Vagina (tissue), 2 donors: ENCODE results near the gene ROBO4. TPM values are rescaled to one million over a fixed set of nuclear protein-coding genes. Genes with fewer than 3 reads are reported as not detected.
A peak's percentile ranks its signal among the peaks of the same experiment; 100 is the strongest.

ENCODE experiments used
- DNase-seq, 2 donors: peaks; one replicate each; pipeline ENCODE4 v3.0.0-alpha.2; 2017; ENCODE audit errors: extremely low spot score in 2 of 2
- H3K27ac ChIP-seq: fragments of 200-600 bp; sonication (generic); one replicate; pipeline ENCODE4 v1.5.1; 2019
- H3K27me3 ChIP-seq: fragments of 200-600 bp; sonication (generic); one replicate; pipeline ENCODE4 v1.5.1; 2019
- H3K36me3 ChIP-seq, 2 donors: fragments of 200-600 bp; sonication (generic); one replicate each; pipeline ENCODE4 v1.5.1; 2017 to 2019
- H3K4me1 ChIP-seq: fragments of 200-600 bp; sonication (generic); one replicate; pipeline ENCODE4 v1.5.1; 2019
- H3K4me3 ChIP-seq, 2 donors: fragments of 200-600 bp; sonication (generic); 1 replicate in 1 of 2; 2 replicates in 1 of 2; pipeline ENCODE4 v1.5.1; 2016 to 2019
- H3K9me3 ChIP-seq: fragments of 200-600 bp; sonication (generic); one replicate; pipeline ENCODE4 v1.5.1; 2019
- POLR2A ChIP-seq, 2 donors: fragments of 450-650 bp; IDR thresholded peaks; one replicate each; pipeline ENCODE4 v1.6.1; 2017; ENCODE audit warnings: antibody characterized with exemption in 2 of 2, mild to moderate bottlenecking in 2 of 2, moderate library complexity in 2 of 2
- POLR2AphosphoS5 ChIP-seq, 2 donors: sonication (generic); formaldehyde crosslinking; IDR thresholded peaks; one replicate each; pipeline ENCODE4 v1.9.0; 2017; ENCODE audit warnings: antibody characterized with exemption in 2 of 2, mild to moderate bottlenecking in 2 of 2, low read depth in 1 of 2; ENCODE audit not compliant: insufficient read depth in 1 of 2
- intact Hi-C: fragments of 100-400 bp; cut with DNase I; formaldehyde crosslinking; loops from one replicate; pipeline ENCODE4 v1.15.1; 2023
- total RNA-seq: library from RNA; depleted of rRNA; stranded (reverse); fragments of >200 nt; gene quantifications from one replicate; pipeline ENCODE4 v1.2.3, GENCODE V29; 2016
- TF ChIP-seq, protein P1 (sequence below), 3 experiments: fragments of 450-650 bp in 2 of 3; fragments of 200-600 bp in 1 of 3; sonication (generic) in 1 of 3; IDR thresholded peaks; one replicate each; pipeline ENCODE4 v1.5.1; 2017 to 2019; ENCODE audit warnings: antibody characterized with exemption in 3 of 3, mild to moderate bottlenecking in 2 of 3, moderate library complexity in 2 of 3

ROBO4 gene
- total RNA-seq, 1 donor from 2014 or later: 39.8 TPM

DNA sequence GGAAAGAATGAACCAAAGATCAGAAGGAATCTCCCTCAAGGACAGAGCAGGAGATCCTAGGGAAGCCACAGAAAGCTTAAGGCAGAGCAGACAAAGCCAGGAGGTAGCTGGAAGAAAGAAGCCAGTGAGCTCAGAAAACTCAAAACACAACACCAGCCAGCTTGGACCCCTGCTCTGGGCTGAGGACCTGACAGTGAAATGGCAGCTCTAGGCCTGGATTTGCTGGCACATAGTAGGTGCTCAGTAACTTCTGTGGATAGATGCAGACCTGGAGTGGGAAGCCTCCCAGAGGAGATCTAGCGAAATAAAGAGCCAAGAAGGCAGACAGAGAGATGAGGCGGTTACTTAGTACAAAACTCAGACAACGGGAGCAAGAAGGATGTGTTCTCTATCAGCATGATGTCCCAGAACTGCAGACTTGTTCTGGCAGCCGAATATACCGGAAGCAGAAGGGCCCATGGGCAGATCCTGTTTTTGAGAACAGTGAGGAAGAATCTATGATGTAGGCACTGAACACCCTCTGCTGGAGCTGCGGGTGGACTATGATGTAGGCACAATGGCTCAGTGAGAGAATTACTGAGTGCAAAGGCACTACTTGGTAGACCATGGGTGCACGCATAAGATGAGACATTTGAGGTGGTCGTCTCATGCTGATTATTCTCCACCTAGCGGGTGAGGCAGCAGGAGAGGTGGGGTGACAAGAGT is 4.8 kb downstream of the ROBO4 start:
- H3K4me1 ChIP-seq: no peaks in the 10 kb centered on the region
- H3K27me3 ChIP-seq: no peaks in the 10 kb centered on the region
- H3K9me3 ChIP-seq: no peaks in the 10 kb centered on the region
- intact Hi-C loops: no loop called here
- peak; percentile 46 to 67 for DNase-seq
- TF ChIP-seq POLR2AphosphoS5 (IDR thresholded peaks at IDR 0.05; ENCODE audit: insufficient read depth in 1 of 2, low read depth in 1 of 2) (no peak), POLR2A (IDR thresholded peaks at IDR 0.05) (no peak)
- TF ChIP-seq, protein P1, sequence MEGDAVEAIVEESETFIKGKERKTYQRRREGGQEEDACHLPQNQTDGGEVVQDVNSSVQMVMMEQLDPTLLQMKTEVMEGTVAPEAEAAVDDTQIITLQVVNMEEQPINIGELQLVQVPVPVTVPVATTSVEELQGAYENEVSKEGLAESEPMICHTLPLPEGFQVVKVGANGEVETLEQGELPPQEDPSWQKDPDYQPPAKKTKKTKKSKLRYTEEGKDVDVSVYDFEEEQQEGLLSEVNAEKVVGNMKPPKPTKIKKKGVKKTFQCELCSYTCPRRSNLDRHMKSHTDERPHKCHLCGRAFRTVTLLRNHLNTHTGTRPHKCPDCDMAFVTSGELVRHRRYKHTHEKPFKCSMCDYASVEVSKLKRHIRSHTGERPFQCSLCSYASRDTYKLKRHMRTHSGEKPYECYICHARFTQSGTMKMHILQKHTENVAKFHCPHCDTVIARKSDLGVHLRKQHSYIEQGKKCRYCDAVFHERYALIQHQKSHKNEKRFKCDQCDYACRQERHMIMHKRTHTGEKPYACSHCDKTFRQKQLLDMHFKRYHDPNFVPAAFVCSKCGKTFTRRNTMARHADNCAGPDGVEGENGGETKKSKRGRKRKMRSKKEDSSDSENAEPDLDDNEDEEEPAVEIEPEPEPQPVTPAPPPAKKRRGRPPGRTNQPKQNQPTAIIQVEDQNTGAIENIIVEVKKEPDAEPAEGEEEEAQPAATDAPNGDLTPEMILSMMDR (IDR thresholded peaks at IDR 0.05): no peak
- H3K36me3 ChIP-seq: no peaks in the 10 kb centered on the region
- no peak overlapping the region for H3K4me3 ChIP-seq
- no peak overlapping the region for H3K27ac ChIP-seq

DNA sequence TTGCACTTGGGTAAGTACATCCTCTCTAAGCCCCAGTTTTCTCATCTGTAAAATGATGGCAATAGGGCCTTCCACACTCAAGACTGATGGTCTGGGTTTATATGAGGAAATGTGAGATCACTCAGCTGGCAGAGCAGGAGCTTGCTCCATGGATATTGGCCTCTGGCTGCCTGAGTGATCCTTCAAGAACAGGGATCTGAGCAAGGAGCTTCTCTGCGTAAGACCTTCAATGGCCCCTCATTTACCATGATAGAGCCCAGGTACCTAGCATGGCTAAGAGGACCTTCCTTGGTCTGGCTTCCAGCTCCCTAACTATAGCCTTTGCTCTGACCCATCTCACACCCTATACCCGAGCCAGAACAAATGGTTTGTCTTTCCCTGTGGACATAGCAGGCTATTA is 5.5 kb downstream of the ROBO4 start:
- Histone ChIP-seq H3K27me3 (no peaks in the 10 kb centered on the region), H3K4me3 (no peak overlapping the region), H3K36me3 (no peaks in the 10 kb centered on the region), H3K4me1 (no peaks in the 10 kb centered on the region), H3K9me3 (no peaks in the 10 kb centered on the region), H3K27ac (no peak overlapping the region)
- peak; percentile 52 to 77 for DNase-seq
- intact Hi-C loops: no loop called here
- no peak for TF ChIP-seq POLR2AphosphoS5 (IDR thresholded peaks at IDR 0.05; ENCODE audit: insufficient read depth in 1 of 2, low read depth in 1 of 2)
- TF ChIP-seq, protein P1 (IDR thresholded peaks at IDR 0.05): no peak
- no peak for TF ChIP-seq POLR2A (IDR thresholded peaks at IDR 0.05)

DNA sequence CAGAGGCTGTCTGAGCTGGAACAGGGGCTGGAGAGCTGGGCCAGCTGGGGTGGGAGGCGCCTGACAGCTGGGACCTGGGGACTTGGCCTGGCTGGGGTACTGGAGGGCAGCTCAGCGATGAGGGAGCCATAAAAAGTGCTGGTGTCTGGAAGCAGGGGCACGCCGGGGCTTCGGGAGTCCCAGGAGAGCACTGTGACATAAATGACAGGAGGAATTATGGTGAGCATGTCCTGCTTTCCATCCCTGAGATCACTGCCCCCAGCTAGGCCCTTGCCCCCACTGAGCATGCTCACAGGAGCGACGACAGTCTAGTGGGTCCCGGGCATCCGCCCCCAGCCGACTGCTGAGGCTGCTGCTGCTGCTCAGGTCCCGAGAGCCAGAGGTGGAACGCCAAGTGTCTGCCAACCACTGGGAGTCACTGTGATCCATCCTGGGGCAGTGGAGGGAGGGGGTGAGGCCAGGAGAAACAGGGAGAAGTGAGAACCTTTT is 6.2 kb downstream of the ROBO4 start:
- Histone ChIP-seq H3K36me3 (no peaks in the 10 kb centered on the region), H3K4me1 (no peaks in the 10 kb centered on the region), H3K9me3 (no peaks in the 10 kb centered on the region), H3K4me3 (no peak overlapping the region), H3K27ac (no peak overlapping the region), H3K27me3 (no peaks in the 10 kb centered on the region)
- TF ChIP-seq POLR2A (IDR thresholded peaks at IDR 0.05): no peak
- intact Hi-C loops: no loop called here
- DNase-seq: peak in 1 of 2 donors; percentile 87

DNA sequence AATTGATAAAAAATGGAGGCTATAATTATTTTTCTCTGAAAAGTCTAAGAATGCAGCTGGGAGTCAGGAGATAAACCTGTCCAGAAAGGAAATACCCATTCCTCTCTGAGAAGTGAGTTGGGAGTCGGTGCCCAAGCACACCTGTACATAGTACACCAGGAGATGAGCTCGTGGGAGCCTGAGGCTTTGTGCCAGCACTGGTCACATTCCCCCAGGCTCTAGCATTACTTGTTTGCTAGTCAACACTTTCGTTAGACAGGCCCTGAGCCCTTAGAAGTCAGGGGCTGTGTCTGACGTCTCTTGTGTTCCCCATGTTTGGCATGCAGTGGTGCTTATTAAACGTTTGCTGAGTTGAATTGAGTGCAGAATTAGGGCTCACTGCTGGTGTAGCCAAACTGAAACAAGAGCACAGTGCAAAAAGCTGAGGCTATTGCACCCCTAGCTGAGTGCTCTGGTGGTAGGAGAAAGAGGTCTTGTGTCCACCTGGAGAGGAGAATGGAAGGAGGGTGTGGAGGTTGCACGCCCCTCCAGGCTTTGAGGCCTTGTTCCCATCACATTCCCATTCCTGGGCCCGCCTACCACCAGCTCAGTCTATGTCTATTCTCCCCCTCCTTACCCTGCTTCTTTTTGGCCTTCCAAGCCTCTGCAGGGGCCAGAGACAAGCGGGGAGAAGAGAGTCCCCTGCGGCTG is 6.8 kb downstream of the ROBO4 start:
- Histone ChIP-seq H3K36me3 (no peaks in the 10 kb centered on the region), H3K27ac (no peak overlapping the region), H3K9me3 (no peaks in the 10 kb centered on the region), H3K27me3 (no peaks in the 10 kb centered on the region), H3K4me3 (no peak overlapping the region), H3K4me1 (no peaks in the 10 kb centered on the region)
- DNase-seq: peak; percentile 82 to 93
- intact Hi-C loops: no loop called here
- TF ChIP-seq POLR2AphosphoS5 (IDR thresholded peaks at IDR 0.05; ENCODE audit: insufficient read depth in 1 of 2, low read depth in 1 of 2) (no peak), POLR2A (IDR thresholded peaks at IDR 0.05) (no peak)
- TF ChIP-seq, protein P1 (IDR thresholded peaks at IDR 0.05): no peak

DNA sequence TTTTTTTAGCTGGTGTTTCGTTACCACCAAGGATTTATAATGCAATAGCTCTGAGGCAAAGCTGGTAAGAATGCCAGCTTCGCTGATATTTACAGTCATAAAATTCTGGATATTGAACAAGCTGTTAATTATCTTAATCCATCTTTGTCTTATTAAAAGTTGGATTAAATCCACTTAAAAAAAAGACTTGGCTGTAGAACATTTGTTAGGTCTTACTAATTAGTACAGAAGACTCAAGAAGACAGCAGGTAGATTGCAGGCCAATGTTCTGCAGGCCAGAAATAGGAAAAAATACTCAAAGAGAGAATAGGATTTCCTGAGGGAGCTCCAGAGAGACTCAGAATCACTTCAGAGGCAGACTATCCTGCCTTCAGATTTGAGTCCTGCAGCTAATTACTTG is 7.5 kb downstream of the ROBO4 start:
- no peak for TF ChIP-seq POLR2A (IDR thresholded peaks at IDR 0.05)
- TF ChIP-seq, protein P1 (IDR thresholded peaks at IDR 0.05): no peak
- TF ChIP-seq POLR2AphosphoS5 (IDR thresholded peaks at IDR 0.05; ENCODE audit: insufficient read depth in 1 of 2, low read depth in 1 of 2): no peak
- no peak for DNase-seq
- no peaks in the 10 kb centered on the region for H3K36me3 ChIP-seq
- no peaks in the 10 kb centered on the region for H3K9me3 ChIP-seq
- H3K4me3 ChIP-seq: no peak overlapping the region
- H3K27ac ChIP-seq: no peak overlapping the region
- H3K4me1 ChIP-seq: no peaks in the 10 kb centered on the region
- H3K27me3 ChIP-seq: no peaks in the 10 kb centered on the region
- intact Hi-C loops: no loop called here
